Endothelial cell of umbilical vein (primary cell): Measurements from ENCODE around the gene RHOBTB1. TPM values are rescaled to one million over a fixed set of nuclear protein-coding genes. Genes with fewer than 3 reads are reported as not detected.

Experiments used
- BruUV-seq: library from RNA; stranded (reverse); fragments of 400-500 nt; replicated peaks from 2 replicates; lab custom pipeline; 2021; lab: Mats Ljungman, UMichigan
- CTCF ChIA-PET: fragments of 300-600, 350-600 bp; sonication (Branson Sonifier 250); formaldehyde crosslinking; loops from one replicate; lab custom pipeline; 2021; ENCODE audit warnings: antibody characterized with exemption, inconsistent platforms; lab: Charles Lee
- POLR2A ChIA-PET: fragments of 300-600, 350-600 bp; sonication (Branson Sonifier 250); formaldehyde crosslinking; loops from one replicate; lab custom pipeline; 2021; ENCODE audit warnings: antibody characterized with exemption, inconsistent platforms; lab: Charles Lee
- DNase-seq: peaks from one replicate; pipeline ENCODE4 v3.0.0-alpha.2; 2011; ENCODE audit warnings: low read depth, low spot score
- FAIRE-seq: peaks from 2 replicates; lab custom pipeline; 2011; peaks lifted over from hg19 to GRCh38; lab: Jason Lieb, UNC
- H2AFZ ChIP-seq: 2 replicates; pipeline ENCODE4 v1.6.0; 2012; ENCODE audit warnings: low read depth, low read length, control low read depth, inconsistent platforms
- H3K27ac ChIP-seq: 2 replicates; pipeline ENCODE4 v1.5.1; 2011; ENCODE audit warnings: low read depth, mild to moderate bottlenecking, control low read depth, low read length, moderate library complexity; ENCODE audit not compliant: insufficient read depth
- H3K27me3 ChIP-seq, 2 experiments: 2 replicates each; pipeline versions ENCODE4 v1.6.0 to v1.6.1; 2011; ENCODE audit warnings: low read length in 2 of 2, mixed read lengths in 1 of 2; ENCODE audit not compliant: control insufficient read depth in 2 of 2, insufficient read depth in 2 of 2
- H3K36me3 ChIP-seq, 2 experiments: 2 replicates in 1 of 2; 3 replicates in 1 of 2; pipeline ENCODE4 v1.5.1; 2011; ENCODE audit warnings: low read length in 2 of 2, mild to moderate bottlenecking in 1 of 2, moderate library complexity in 1 of 2; ENCODE audit not compliant: control insufficient read depth in 2 of 2, insufficient read depth in 2 of 2; ENCODE audit errors: extremely low read depth in 1 of 2
- H3K4me1 ChIP-seq: 3 replicates; pipeline ENCODE4 v1.5.1; 2011; ENCODE audit warnings: mild to moderate bottlenecking, low read length; ENCODE audit not compliant: control insufficient read depth, insufficient read depth; ENCODE audit errors: extremely low read depth
- H3K4me2 ChIP-seq: 2 replicates; pipeline ENCODE4 v1.6.1; 2011; ENCODE audit warnings: low read length, control low read depth, mixed read lengths; ENCODE audit not compliant: insufficient read depth
- H3K4me3 ChIP-seq, 3 experiments: fragments of 200-600 bp in 1 of 3; sonication (generic), shearing (Covaris generic) in 1 of 3; replicated peaks in 1 of 3; 2 replicates each; pipeline ENCODE4 v1.5.1; 2011 to 2016; ENCODE audit warnings: control low read depth in 3 of 3, low read length in 3 of 3, mild to moderate bottlenecking in 2 of 3, inconsistent platforms in 1 of 3, low read depth in 1 of 3, moderate library complexity in 1 of 3; ENCODE audit not compliant: insufficient read depth in 1 of 3
- H3K79me2 ChIP-seq: 2 replicates; pipeline ENCODE4 v1.6.0; 2012; ENCODE audit warnings: low read length, inconsistent platforms; ENCODE audit not compliant: control insufficient read depth, insufficient read depth
- H3K9ac ChIP-seq: replicated peaks from 2 replicates; pipeline ENCODE3; 2011; ENCODE audit warnings: low read length, control low read depth; ENCODE audit not compliant: insufficient read depth; ENCODE audit errors: extremely low read depth
- H3K9me1 ChIP-seq: replicated peaks from 3 replicates; pipeline ENCODE4 v1.6.0; 2011; ENCODE audit warnings: mild to moderate bottlenecking, low read length; ENCODE audit not compliant: control insufficient read depth, insufficient read depth; ENCODE audit errors: extremely low read depth
- H3K9me3 ChIP-seq: replicated peaks from 2 replicates; pipeline ENCODE4 v1.5.1; 2012; ENCODE audit warnings: low read length, inconsistent platforms; ENCODE audit not compliant: control insufficient read depth, insufficient read depth
- H4K20me1 ChIP-seq: replicated peaks from 2 replicates; pipeline ENCODE3; 2011; ENCODE audit warnings: mild to moderate bottlenecking, low read length; ENCODE audit not compliant: control insufficient read depth, insufficient read depth; ENCODE audit errors: extremely low read depth
- EZH2 ChIP-seq: IDR thresholded peaks from 2 replicates; pipeline ENCODE4 v1.6.1; 2012; ENCODE audit warnings: borderline replicate concordance, low read depth, mild to moderate bottlenecking, moderate library complexity, low read length, inconsistent platforms; ENCODE audit not compliant: severe bottlenecking
- FOS ChIP-seq: IDR thresholded peaks from 2 replicates; pipeline ENCODE4 v1.6.1; 2011; ENCODE audit warnings: mild to moderate bottlenecking, low read length, moderate library complexity, borderline replicate concordance; ENCODE audit not compliant: insufficient read depth
- GATA2 ChIP-seq: IDR thresholded peaks from 2 replicates; pipeline ENCODE4 v1.7.0; 2011; ENCODE audit warnings: low read depth, mild to moderate bottlenecking, moderate library complexity, mixed read lengths, low read length; ENCODE audit not compliant: insufficient read length, insufficient read depth
- JUN ChIP-seq: IDR thresholded peaks from 2 replicates; pipeline ENCODE4 v1.6.1; 2011; ENCODE audit warnings: borderline replicate concordance, low read depth; ENCODE audit not compliant: insufficient read length, insufficient read depth
- MYC ChIP-seq: IDR thresholded peaks from one replicate; pipeline ENCODE4 v1.6.1; 2011; ENCODE audit warnings: mild to moderate bottlenecking, low read depth, low read length
- POLR2A ChIP-seq: IDR thresholded peaks from 2 replicates; pipeline ENCODE4 v1.6.1; 2012; ENCODE audit warnings: low read depth, mild to moderate bottlenecking, control low read depth, low read length
- POLR2AphosphoS5 ChIP-seq: IDR thresholded peaks from 2 replicates; pipeline ENCODE4 v1.6.1; 2012; ENCODE audit warnings: low read depth, mild to moderate bottlenecking, control low read depth, low read length, moderate library complexity; ENCODE audit not compliant: insufficient read depth
- dilution Hi-C: fragments of 300-500 bp; cut with MboI; formaldehyde crosslinking; loops from one replicate; pipeline ENCODE4 v1.15.0; 2019; ENCODE audit warnings: low sequenced_read_pairs; ENCODE audit not compliant: extremely low pct_ligation_motif_present
- intact Hi-C: fragments of 100-400 bp; cut with micrococcal nuclease; formaldehyde crosslinking; loops from one replicate; pipeline ENCODE4 v1.10.0; 2022
- polyA plus RNA-seq, 4 experiments: library from polyadenylated mRNA; depleted of rRNA in 3 of 4; stranded (reverse) in 3 of 4; unstranded in 1 of 4; fragments of >200 nt; gene quantifications; 2 replicates each; pipeline versions ENCODE4 v1.2.1 to v1.2.3, GENCODE V29; 2011 to 2012; ENCODE audit warnings: missing spikeins in 1 of 4
- total RNA-seq: library from RNA; stranded (reverse); gene quantifications from 2 replicates; pipeline ENCODE4 v1.2.3, GENCODE V29; 2021
- TF ChIP-seq, protein P1 (sequence below), 2 donors: IDR thresholded peaks; 1 replicate in 1 of 2; 2 replicates in 1 of 2; pipeline ENCODE4 v1.5.1; 2011; ENCODE audit warnings: low read length in 2 of 2, mild to moderate bottlenecking in 2 of 2, moderate library complexity in 2 of 2, control low read depth in 1 of 2, inconsistent platforms in 1 of 2, low read depth in 1 of 2; ENCODE audit not compliant: insufficient read depth in 1 of 2; ENCODE audit errors: extremely low read depth in 1 of 2

RHOBTB1 gene
- total and polyA plus RNA-seq, 2 donors (not counting 3 experiments of a cell fraction or from before 2014, with no cell fraction given) = 21.2 to 31.0 TPM

DNA sequence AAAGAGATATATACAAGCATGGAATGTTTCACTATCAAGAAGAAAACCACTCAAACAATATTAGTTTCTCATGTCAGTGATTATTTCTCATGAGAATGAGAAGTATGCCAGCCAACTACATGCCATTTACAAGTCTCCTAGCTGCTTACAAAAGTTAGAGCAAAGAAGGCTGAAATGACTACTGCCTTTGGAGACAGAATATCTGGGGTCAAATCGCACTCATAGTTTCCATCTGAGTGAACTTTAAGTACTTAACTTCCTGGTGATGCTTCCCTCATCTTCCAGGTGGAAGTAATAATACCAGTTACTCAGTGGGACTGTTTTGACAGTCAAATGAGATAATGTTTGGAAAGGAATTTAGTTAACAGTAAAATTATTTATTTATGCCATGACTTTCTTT is 42.0 kb upstream of the RHOBTB1 start:
- H3K4me1 ChIP-seq = peaks cover 18% of the 10 kb centered on the region
- no peak overlapping the region for H3K9ac ChIP-seq
- H3K79me2 ChIP-seq = no peaks in the 10 kb centered on the region
- peak overlapping the region; percentile 28 for H3K4me2 ChIP-seq
- dilution Hi-C loops (no loop called here), intact Hi-C loops (loop anchor here (5.0 kb wide), 1 partner anchor 76 kb away; no protein-coding TSS in a partner anchor)
- no peak overlapping the region for H2AFZ ChIP-seq
- H3K27me3 ChIP-seq = no peaks in the 10 kb centered on the region
- CTCF ChIA-PET = no interaction called here
- H4K20me1 ChIP-seq = no peaks in the 10 kb centered on the region
- DNase-seq = peak; percentile 28
- H3K9me3 ChIP-seq = no peaks in the 10 kb centered on the region
- no TSS peak for BruUV-seq
- H3K4me3 ChIP-seq = no peak overlapping the region
- no peak for TF ChIP-seq MYC
- H3K27ac ChIP-seq = no peak overlapping the region
- FAIRE-seq = no peak
- no peaks in the 10 kb centered on the region for H3K9me1 ChIP-seq
- no peaks in the 10 kb centered on the region for H3K36me3 ChIP-seq
- POLR2A ChIA-PET = no interaction called here

- peaks cover 35% of the 10 kb centered on the region for H3K4me1 ChIP-seq
- DNase-seq (no peak), FAIRE-seq (no peak)
- H3K79me2 ChIP-seq = no peaks in the 10 kb centered on the region
- H3K27me3 ChIP-seq = no peaks in the 10 kb centered on the region
- H3K9me3 ChIP-seq = no peaks in the 10 kb centered on the region
- H2AFZ ChIP-seq = no peak overlapping the region
- dilution Hi-C loops (no loop called here), intact Hi-C loops (no loop called here)
- no peaks in the 10 kb centered on the region for H3K36me3 ChIP-seq
- no peaks in the 10 kb centered on the region for H3K9me1 ChIP-seq
- no peak overlapping the region for H3K4me2 ChIP-seq
- H4K20me1 ChIP-seq = no peaks in the 10 kb centered on the region
- no peak overlapping the region for H3K9ac ChIP-seq
- no peak overlapping the region for H3K27ac ChIP-seq
- ChIA-PET CTCF (interaction anchor here (0.6 to 3.9 kb wide), 5 partner anchors 17 to 463 kb away, joined by 3 to 23 read pairs (median 5); no protein-coding TSS in a partner anchor), POLR2A (no interaction called here)
- BruUV-seq = no TSS peak
- H3K4me3 ChIP-seq = no peak overlapping the region
- TF ChIP-seq POLR2AphosphoS5 (no peak), GATA2 (no peak), EZH2 (no peak), JUN (no peak), POLR2A (no peak), FOS (no peak)
- TF ChIP-seq, protein P1, sequence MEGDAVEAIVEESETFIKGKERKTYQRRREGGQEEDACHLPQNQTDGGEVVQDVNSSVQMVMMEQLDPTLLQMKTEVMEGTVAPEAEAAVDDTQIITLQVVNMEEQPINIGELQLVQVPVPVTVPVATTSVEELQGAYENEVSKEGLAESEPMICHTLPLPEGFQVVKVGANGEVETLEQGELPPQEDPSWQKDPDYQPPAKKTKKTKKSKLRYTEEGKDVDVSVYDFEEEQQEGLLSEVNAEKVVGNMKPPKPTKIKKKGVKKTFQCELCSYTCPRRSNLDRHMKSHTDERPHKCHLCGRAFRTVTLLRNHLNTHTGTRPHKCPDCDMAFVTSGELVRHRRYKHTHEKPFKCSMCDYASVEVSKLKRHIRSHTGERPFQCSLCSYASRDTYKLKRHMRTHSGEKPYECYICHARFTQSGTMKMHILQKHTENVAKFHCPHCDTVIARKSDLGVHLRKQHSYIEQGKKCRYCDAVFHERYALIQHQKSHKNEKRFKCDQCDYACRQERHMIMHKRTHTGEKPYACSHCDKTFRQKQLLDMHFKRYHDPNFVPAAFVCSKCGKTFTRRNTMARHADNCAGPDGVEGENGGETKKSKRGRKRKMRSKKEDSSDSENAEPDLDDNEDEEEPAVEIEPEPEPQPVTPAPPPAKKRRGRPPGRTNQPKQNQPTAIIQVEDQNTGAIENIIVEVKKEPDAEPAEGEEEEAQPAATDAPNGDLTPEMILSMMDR (IDR thresholded peaks at IDR 0.05; ENCODE audit: extremely low read depth in 1 of 2, insufficient read depth in 1 of 2, low read depth in 1 of 2, low read length in 2 of 2) = no peak
Observed at GRCh38 chr10:60980997-60981396, 37.0 kb upstream of the RHOBTB1 start.
